H1 (cell line): ENCODE data around the gene RNF220. TPM values are rescaled to one million over a fixed set of nuclear protein-coding genes. Genes with fewer than 3 reads are reported as not detected.

ENCODE experiments used
- ASH2L ChIP-seq: fragments of 200-600, 300-600 bp; sonication (generic); IDR thresholded peaks from one replicate; pipeline ENCODE4 v1.7.1; 2017; ENCODE audit warnings: low read length
- CHD7 ChIP-seq: fragments of 300-600 bp; sonication (generic); IDR thresholded peaks from 2 replicates; pipeline ENCODE4 v1.7.1; 2012; ENCODE audit warnings: low read length, moderate library complexity, mild to moderate bottlenecking, inconsistent platforms; ENCODE audit not compliant: insufficient replicate concordance
- MAX ChIP-seq: IDR thresholded peaks from 2 replicates; pipeline ENCODE4 v1.6.1; 2012; ENCODE audit warnings: inconsistent platforms
- POLR2A ChIP-seq, 2 experiments: IDR thresholded peaks; 1 replicate in 1 of 2; 2 replicates in 1 of 2; pipeline ENCODE4 v1.6.1; 2011; ENCODE audit warnings: low read depth in 2 of 2, low read length in 2 of 2, mild to moderate bottlenecking in 2 of 2; ENCODE audit errors: control extremely low read depth in 1 of 2
- RAD21 ChIP-seq, 2 experiments: IDR thresholded peaks in 1 of 2; conservative IDR thresholded peaks in 1 of 2; 2 replicates each; pipeline ENCODE4 v1.6.1; 2011; ENCODE audit warnings: low read depth in 2 of 2, low read length in 2 of 2, improper control_type of control experiment in 1 of 2, inconsistent platforms in 1 of 2, mild to moderate bottlenecking in 1 of 2, moderate library complexity in 1 of 2
- SIN3A ChIP-seq, 2 experiments: IDR thresholded peaks in 1 of 2; conservative IDR thresholded peaks in 1 of 2; 2 replicates each; pipeline ENCODE4 v1.6.1; 2011 to 2012; ENCODE audit warnings: low read length in 2 of 2, improper control_type of control experiment in 1 of 2, low read depth in 1 of 2, mild to moderate bottlenecking in 1 of 2
- SIX5 ChIP-seq: IDR thresholded peaks from 2 replicates; pipeline ENCODE4 v1.6.1; 2011; ENCODE audit warnings: mild to moderate bottlenecking, low read depth, low read length
- SP1 ChIP-seq: IDR thresholded peaks from 2 replicates; pipeline ENCODE4 v1.6.1; 2011; ENCODE audit warnings: low read depth, low read length
- SP4 ChIP-seq: IDR thresholded peaks from 2 replicates; pipeline ENCODE4 v1.6.1; 2012; ENCODE audit warnings: low read length, inconsistent platforms
- USF2 ChIP-seq: IDR thresholded peaks from 2 replicates; pipeline ENCODE4 v1.6.1; 2011; ENCODE audit warnings: low read length, improper control_type of control experiment
- ZNF274 ChIP-seq: IDR thresholded peaks from 2 replicates; pipeline ENCODE4 v1.7.0; 2012; ENCODE audit warnings: low read length, borderline replicate concordance; ENCODE audit errors: extremely low read depth
- polyA plus RNA-seq, 7 experiments: library from polyadenylated mRNA; depleted of rRNA in 3 of 7; stranded (reverse) in 5 of 7; unstranded in 2 of 7; fragments of >200 nt in 5 of 7; fragments of 200-250 nt in 2 of 7; gene quantifications; 1 replicate in 5 of 7; 2 replicates in 1 of 7; 4 replicates in 1 of 7; pipeline versions ENCODE4 v1.2.1 to v1.2.3, GENCODE V29; 2011 to 2013; ENCODE audit warnings: missing spikeins in 2 of 7, mixed read lengths in 2 of 7
- total RNA-seq: library from RNA; stranded (reverse); fragmentation: NEBNext Ultra II Directional; extraction: Animal tissue kit (Norgen Biotek cat#: 25700); gene quantifications from 2 replicates; pipeline ENCODE4 v1.2.1, GENCODE V29; 2021

RNF220 gene
- total and polyA plus RNA-seq, 2 of the 8 experiments (the other 6 are each of a cell fraction or from before 2014, with no cell fraction given), result 123 to 160 TPM

GRCh38 chr1:44544960-44545359, 139.9 kb downstream of the RNF220 start (continued):
- no peak for TF ChIP-seq CHD7
- TF ChIP-seq RAD21 (IDR thresholded peaks at IDR 0.05 in 1 of 2, conservative IDR thresholded peaks at IDR 0.05 in 1 of 2; ENCODE audit: low read depth in 2 of 2, low read length in 2 of 2), result no peak
- TF ChIP-seq SIX5, result no peak
- TF ChIP-seq USF2, result no peak
- TF ChIP-seq SP1, result no peak
- TF ChIP-seq ASH2L, result no peak
- TF ChIP-seq MAX, result no peak
- TF ChIP-seq POLR2A (IDR thresholded peaks at IDR 0.05; ENCODE audit: control extremely low read depth in 1 of 2, low read depth in 2 of 2, low read length in 2 of 2), result no peak
- TF ChIP-seq SIN3A (conservative IDR thresholded peaks at IDR 0.05 in 1 of 2, IDR thresholded peaks at IDR 0.05 in 1 of 2; ENCODE audit: low read depth in 1 of 2, low read length in 2 of 2), result no peak
- no peak for TF ChIP-seq ZNF274
- TF ChIP-seq SP4, result no peak
